Upper lobe of left lung (tissue), 6 donors: Measurements from ENCODE around the gene TRAF2. TPM values are rescaled to one million over a fixed set of nuclear protein-coding genes. Genes with fewer than 3 reads are reported as not detected.
"Not testable (repeated sequence)": the region's sequence is repeated elsewhere in the genome, so short reads cannot be mapped to it uniquely, and the experiment has no call there.

Source experiments
- ATAC-seq, 2 donors: fragments of 200-7000 bp; cut with Tn5 transposase; one replicate each; pipeline ENCODE4 v1.9.1; 2022; ENCODE audit warnings: mild to moderate bottlenecking in 2 of 2, moderate library complexity in 2 of 2; ENCODE audit not compliant: low FRiP score in 2 of 2
- DNase-seq, 2 donors: peaks; one replicate each; pipeline ENCODE4 v3.0.0-alpha.2; 2019 to 2020
- H3K27ac ChIP-seq, 4 donors: fragments of 200-600 bp; sonication (generic); one replicate each; pipeline ENCODE4 v1.5.1; 2016 to 2019
- H3K27me3 ChIP-seq, 4 donors: fragments of 200-600 bp; sonication (generic); one replicate each; pipeline ENCODE4 v1.5.1; 2017 to 2019
- H3K36me3 ChIP-seq, 4 donors: fragments of 200-600 bp; sonication (generic); one replicate each; pipeline ENCODE4 v1.5.1; 2016 to 2019
- H3K4me1 ChIP-seq, 4 donors: fragments of 200-600 bp; sonication (generic); one replicate each; pipeline ENCODE4 v1.5.1; 2018 to 2019
- H3K4me3 ChIP-seq, 4 donors: fragments of 200-600 bp; sonication (generic); one replicate each; pipeline ENCODE4 v1.5.1; 2017 to 2019; ENCODE audit warnings: mild to moderate bottlenecking in 2 of 4, moderate library complexity in 1 of 4
- H3K9me3 ChIP-seq, 4 donors: fragments of 200-600 bp; sonication (generic); one replicate each; pipeline ENCODE4 v1.5.1; 2018 to 2019
- EP300 ChIP-seq, 4 donors: sonication (generic); formaldehyde crosslinking; IDR thresholded peaks; one replicate each; pipeline ENCODE4 v1.5.1; 2017; ENCODE audit warnings: antibody characterized with exemption in 4 of 4, control low read depth in 2 of 4
- POLR2A ChIP-seq, 4 donors: fragments of 450-650 bp; IDR thresholded peaks; one replicate each; pipeline ENCODE4 v1.5.1; 2016 to 2017; ENCODE audit warnings: antibody characterized with exemption in 4 of 4, mild to moderate bottlenecking in 2 of 4
- POLR2AphosphoS5 ChIP-seq, 2 donors: sonication (generic); formaldehyde crosslinking; IDR thresholded peaks; one replicate each; pipeline ENCODE4 v1.5.1; 2017; ENCODE audit warnings: antibody characterized with exemption in 2 of 2
- WGBS, 2 donors: methylation state at CpG; one replicate each; pipeline ENCODE4 v1.1.5; 2017 to 2018; 5-methylcytosine and 5-hydroxymethylcytosine counted together
- total RNA-seq, 6 donors: library from RNA; depleted of rRNA in 4 of 6; stranded (reverse); fragments of >200 nt in 4 of 6; gene quantifications; one replicate each; pipeline versions ENCODE4 v1.1.0 to v1.2.1, GENCODE V29; 2016 to 2021
- TF ChIP-seq, protein P1 (sequence below), 6 experiments: fragments of 450-650 bp in 4 of 6; fragments of 200-600 bp in 2 of 6; sonication (generic) in 2 of 6; IDR thresholded peaks; one replicate each; pipeline ENCODE4 v1.5.1; 2016 to 2019; ENCODE audit warnings: antibody characterized with exemption in 6 of 6
- donor health status: DM: no; HTN: no; CAD: no; lungs with moderate emphysema.
- donor health status: DM: no; HTN: yes; CAD: no; lungs with severe emphysema.

TRAF2 gene
- total RNA-seq, 6 donors from 2014 or later: 10.6 to 20.8 (median 13.4) TPM

DNA sequence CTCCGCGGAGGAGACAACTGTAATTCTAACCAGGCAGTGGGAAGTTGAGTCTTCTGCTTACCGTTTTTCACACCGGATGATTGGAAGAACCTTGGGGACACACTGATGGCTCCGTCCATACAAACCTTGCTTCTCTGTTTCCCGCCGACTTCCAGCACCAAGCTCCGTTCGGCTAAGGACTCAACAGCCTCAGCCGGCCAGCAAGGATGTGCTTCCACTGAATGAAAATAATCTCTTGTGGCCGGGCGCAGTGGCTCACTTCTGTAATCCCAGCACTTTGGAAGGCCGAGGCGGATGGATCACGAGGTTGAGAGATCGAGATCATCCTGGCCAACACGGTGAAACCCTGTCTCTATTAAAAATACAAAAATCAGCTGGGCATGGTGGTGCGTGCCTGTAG is 18.4 kb upstream of the TRAF2 start:
- 97 to 98% methylated on average over 18 of the region's 18 CpGs for WGBS, 2 donors
- no peak overlapping the region for H3K4me3 ChIP-seq
- peaks cover 17 to 30% (median 19%) of the 10 kb centered on the region in 4 donors for H3K4me1 ChIP-seq
- H3K9me3 ChIP-seq: peaks cover 0 to 4% (median 0%) of the 10 kb centered on the region in 4 donors
- H3K27ac ChIP-seq: no peak overlapping the region
- ATAC-seq: no peak
- DNase-seq: no peak
- H3K36me3 ChIP-seq: peaks cover 6 to 10% (median 9%) of the 10 kb centered on the region in 4 donors
- TF ChIP-seq, protein P1, sequence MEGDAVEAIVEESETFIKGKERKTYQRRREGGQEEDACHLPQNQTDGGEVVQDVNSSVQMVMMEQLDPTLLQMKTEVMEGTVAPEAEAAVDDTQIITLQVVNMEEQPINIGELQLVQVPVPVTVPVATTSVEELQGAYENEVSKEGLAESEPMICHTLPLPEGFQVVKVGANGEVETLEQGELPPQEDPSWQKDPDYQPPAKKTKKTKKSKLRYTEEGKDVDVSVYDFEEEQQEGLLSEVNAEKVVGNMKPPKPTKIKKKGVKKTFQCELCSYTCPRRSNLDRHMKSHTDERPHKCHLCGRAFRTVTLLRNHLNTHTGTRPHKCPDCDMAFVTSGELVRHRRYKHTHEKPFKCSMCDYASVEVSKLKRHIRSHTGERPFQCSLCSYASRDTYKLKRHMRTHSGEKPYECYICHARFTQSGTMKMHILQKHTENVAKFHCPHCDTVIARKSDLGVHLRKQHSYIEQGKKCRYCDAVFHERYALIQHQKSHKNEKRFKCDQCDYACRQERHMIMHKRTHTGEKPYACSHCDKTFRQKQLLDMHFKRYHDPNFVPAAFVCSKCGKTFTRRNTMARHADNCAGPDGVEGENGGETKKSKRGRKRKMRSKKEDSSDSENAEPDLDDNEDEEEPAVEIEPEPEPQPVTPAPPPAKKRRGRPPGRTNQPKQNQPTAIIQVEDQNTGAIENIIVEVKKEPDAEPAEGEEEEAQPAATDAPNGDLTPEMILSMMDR (IDR thresholded peaks at IDR 0.05): no peak
- TF ChIP-seq POLR2AphosphoS5 (IDR thresholded peaks at IDR 0.05) (no peak), POLR2A (IDR thresholded peaks at IDR 0.05) (no peak), EP300 (IDR thresholded peaks at IDR 0.05) (no peak)
- no peaks in the 10 kb centered on the region for H3K27me3 ChIP-seq

DNA sequence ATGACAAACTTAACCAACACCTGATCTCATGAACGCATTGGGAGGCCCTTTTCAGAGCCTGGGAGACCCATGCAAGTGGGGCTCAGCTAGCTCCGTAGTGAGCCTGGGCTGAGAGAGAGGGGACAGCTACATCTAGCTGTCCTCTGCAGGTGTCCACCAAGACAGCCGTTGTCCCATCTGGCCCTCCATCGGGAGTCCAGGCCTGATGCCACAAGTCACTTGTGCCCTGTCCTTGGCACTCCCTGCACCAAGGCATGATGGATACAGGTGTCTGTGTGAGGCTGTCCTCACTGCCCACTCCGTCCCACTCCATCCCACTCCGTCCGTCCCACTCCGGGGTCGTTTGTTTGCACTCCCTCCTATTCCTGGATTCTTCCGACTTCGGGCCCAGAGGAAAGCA is 17.7 kb upstream of the TRAF2 start:
- TF ChIP-seq POLR2A (IDR thresholded peaks at IDR 0.05) (no peak), EP300 (IDR thresholded peaks at IDR 0.05) (no peak), POLR2AphosphoS5 (IDR thresholded peaks at IDR 0.05) (no peak)
- TF ChIP-seq, protein P1 (IDR thresholded peaks at IDR 0.05): no peak
- ATAC-seq (no peak), DNase-seq (no peak)
- peaks cover 0 to 4% (median 0%) of the 10 kb centered on the region in 4 donors for H3K9me3 ChIP-seq
- H3K4me3 ChIP-seq: no peak overlapping the region
- WGBS, 2 donors: 92 to 97% methylated on average over 11 of the region's 11 CpGs
- H3K4me1 ChIP-seq: peaks cover 17 to 29% (median 19%) of the 10 kb centered on the region in 4 donors
- H3K27ac ChIP-seq: no peak overlapping the region
- H3K36me3 ChIP-seq: peaks cover under 1 to 3% (median 2%) of the 10 kb centered on the region in 4 donors
- no peaks in the 10 kb centered on the region for H3K27me3 ChIP-seq

DNA sequence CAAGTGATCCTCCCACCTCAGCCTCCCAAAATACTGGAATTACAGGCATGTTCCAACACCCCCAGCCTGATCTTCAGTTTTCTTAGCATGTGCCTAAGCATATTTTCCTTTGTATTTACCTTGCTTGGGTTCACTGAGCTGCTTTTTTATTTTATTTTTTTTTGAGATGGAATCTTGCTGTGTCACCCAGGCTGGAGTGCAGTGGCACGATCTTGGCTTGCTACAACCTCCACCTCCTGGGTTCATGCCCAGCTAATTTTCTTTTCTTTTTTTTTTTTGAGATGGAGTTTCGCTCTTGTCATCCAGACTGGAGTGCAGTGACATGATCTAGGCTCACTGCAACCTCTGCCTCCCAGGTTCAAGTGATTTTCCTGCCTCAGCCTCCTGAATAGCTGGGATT is 16.7 kb upstream of the TRAF2 start:
- not testable (repeated sequence) for DNase-seq, H3K27ac ChIP-seq, H3K4me3 ChIP-seq, H3K27me3 ChIP-seq, H3K36me3 ChIP-seq, ATAC-seq, H3K9me3 ChIP-seq
- H3K4me1 ChIP-seq: peaks cover 15 to 19% (median 16%) of the 10 kb centered on the region in 4 donors
- 86 to 87% methylated on average over 2 of the region's 2 CpGs for WGBS, 2 donors

DNA sequence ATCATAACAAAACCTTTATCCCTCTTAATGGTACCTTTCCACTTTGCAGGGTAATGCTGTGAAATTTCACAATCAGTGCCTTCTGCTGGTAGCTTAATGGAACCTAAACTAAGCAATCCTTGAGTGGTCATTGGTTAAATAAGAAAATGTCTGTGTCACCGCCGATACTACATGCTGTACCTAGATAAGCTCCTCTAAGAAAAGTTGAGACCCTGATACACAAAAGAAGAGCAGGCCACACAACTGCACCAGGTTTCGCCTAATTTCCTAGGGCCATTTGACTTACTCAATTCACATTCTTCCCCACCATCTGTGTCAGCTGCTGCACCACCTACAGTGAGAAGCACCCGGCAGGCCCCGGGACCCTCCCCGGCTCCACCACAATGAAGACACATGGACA is 11.2 kb upstream of the TRAF2 start:
- ATAC-seq (no peak), DNase-seq (no peak)
- H3K27me3 ChIP-seq: no peaks in the 10 kb centered on the region
- no peaks in the 10 kb centered on the region for H3K9me3 ChIP-seq
- WGBS, 2 donors: 86 to 95% methylated on average over 6 of the region's 6 CpGs
- no peak for TF ChIP-seq POLR2AphosphoS5 (IDR thresholded peaks at IDR 0.05)
- no peak for TF ChIP-seq POLR2A (IDR thresholded peaks at IDR 0.05)
- TF ChIP-seq, protein P1 (IDR thresholded peaks at IDR 0.05): no peak
- TF ChIP-seq EP300 (IDR thresholded peaks at IDR 0.05): no peak
- H3K4me1 ChIP-seq: no peaks in the 10 kb centered on the region
- H3K27ac ChIP-seq: no peak overlapping the region
- no peaks in the 10 kb centered on the region for H3K36me3 ChIP-seq
- no peak overlapping the region for H3K4me3 ChIP-seq

DNA sequence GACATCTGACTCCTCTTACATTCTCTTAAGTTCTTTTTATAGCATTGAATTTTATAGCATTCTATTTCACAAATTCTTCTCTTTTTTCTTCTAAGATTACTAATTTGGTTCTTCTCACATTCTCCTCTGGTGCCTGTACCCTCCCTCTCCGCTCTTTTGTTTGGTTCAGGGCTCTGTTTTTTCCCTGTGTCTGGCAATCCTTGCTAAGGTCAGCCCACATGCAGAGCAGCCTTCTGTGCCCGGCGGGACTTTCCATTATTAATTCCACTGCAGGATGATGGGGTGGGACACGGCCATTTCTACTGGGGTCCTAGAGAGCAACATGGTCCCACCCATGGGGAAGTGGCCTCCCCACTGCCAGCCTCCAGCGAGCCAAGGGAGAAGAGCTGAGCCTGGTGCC is 9.8 kb upstream of the TRAF2 start:
- Histone ChIP-seq H3K4me3 (no peak overlapping the region), H3K27me3 (no peaks in the 10 kb centered on the region), H3K4me1 (peaks cover 0 to 2% (median 1%) of the 10 kb centered on the region in 4 donors), H3K36me3 (no peaks in the 10 kb centered on the region), H3K9me3 (no peaks in the 10 kb centered on the region), H3K27ac (no peak overlapping the region)
- no peak for TF ChIP-seq POLR2AphosphoS5 (IDR thresholded peaks at IDR 0.05)
- TF ChIP-seq POLR2A (IDR thresholded peaks at IDR 0.05): no peak
- no peak for TF ChIP-seq EP300 (IDR thresholded peaks at IDR 0.05)
- TF ChIP-seq, protein P1 (IDR thresholded peaks at IDR 0.05): no peak
- WGBS, 2 donors: 85 to 93% methylated on average over 5 of the region's 5 CpGs
- no peak for ATAC-seq
- no peak for DNase-seq
